Activated CD4-positive, alpha-beta T cell treated with anti-CD3 and anti-CD28 coated beads for 1 hour (primary cell): ENCODE data around the gene PLCH2.
A peak's percentile ranks its signal among the peaks of the same experiment; 100 is the strongest.
"Not testable (repeated sequence)": the region's sequence is repeated elsewhere in the genome, so short reads cannot be mapped to it uniquely, and the experiment has no call there.

ENCODE experiments used
- DNase-seq: peaks from one replicate; pipeline ENCODE4 v3.0.0-alpha.2; 2020

Gene PLCH2

DNA sequence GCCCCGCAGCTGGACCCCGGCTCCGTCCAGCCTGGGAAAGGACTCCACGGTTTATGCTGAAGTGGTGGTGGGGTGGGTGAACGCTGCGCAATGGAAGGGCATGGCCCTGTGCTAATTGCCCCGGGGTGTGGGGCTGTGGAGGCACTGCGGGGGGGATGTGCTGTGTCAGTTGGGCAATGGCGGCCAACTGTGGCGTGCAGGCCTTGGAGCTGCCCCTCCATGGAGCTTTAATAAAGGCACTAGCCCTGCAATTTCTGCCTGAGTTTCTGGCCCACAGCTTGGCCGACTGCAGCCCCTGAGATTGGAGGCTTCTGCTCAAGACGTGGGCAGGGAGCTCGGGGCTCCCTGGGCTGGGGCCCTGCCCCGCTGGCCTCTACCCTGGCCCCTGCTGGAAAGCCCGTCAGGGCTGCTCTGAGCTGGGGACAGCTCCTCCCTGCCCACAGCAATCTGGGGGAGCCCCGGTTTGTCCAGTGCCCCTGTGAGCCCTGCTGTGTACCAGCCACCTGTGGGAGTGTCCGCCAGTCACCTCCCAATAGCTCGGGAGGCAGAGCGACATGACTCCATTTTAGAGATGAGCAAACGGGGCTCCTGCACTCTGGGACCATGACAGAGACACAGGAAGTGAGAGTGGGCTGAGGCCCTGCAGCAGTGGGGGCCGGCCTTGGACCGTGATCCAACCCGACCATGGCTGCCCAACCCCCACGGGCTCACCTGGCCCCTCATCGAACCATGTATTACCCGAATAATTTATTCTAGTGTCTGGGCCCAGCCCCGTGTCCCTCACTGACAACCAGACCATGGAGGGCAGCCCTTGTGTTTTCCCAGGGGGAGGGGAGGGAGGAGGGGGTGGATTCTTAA is 71.3 kb downstream of the PLCH2 start:
- no peak for DNase-seq

DNA sequence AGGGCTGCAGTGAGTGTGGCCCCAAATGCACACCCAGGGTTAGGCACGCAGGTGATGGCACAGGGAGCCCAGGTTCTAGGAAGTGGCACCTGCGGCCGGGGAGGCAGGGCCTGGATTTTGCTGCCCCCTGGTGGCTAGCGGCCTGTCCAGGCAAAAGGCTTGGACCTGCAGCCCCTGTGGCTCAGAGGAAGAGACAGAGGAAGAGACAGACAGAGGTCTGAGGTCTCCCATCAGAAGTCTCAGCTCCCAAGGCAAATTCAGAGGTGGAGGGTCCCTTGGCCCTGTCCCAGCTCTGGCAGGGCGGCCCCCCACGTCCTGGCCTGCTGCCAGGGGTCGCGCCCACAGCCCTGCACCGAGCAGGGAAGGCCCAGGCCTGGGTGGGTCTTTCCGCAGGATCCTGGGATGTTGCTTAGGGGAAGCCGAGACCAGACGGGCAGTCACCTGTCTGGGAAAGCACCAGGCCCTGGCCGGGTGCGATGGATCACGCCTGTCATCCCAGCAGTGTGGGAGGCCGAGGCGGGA is 72.0 kb downstream of the PLCH2 start:
- DNase-seq: peak; percentile 70

- not testable (repeated sequence) for DNase-seq
Measured at GRCh38 chr1:2549367-2550029, 73.4 kb downstream of the PLCH2 start.

DNA sequence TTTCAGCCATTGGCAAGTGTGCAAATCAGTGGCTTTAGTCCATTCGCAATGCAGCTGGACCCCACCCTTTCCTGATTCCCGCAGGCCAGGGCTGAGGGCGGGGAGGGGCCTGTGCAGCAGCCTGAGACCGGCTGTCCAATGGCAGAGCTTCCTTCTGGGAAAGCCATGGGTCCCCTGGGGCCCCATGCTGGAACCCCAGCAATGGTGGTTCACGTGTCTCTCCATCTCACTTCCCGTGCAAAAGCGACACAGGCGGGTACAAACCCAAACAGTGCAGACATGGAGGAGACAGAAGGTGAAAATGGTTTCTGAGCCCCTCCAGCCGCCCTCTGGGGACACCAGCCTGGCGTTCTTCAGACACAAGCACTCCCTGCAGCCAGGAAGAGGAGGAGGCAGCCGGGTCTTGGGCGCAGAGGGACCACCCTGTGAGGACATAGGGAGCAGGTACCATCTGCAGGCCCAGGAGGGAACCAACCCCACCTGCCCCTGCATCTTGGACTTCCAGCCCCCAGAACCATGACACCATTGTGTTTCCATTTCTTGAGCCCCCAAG is 74.3 kb downstream of the PLCH2 start:
- not testable (repeated sequence) for DNase-seq

DNA sequence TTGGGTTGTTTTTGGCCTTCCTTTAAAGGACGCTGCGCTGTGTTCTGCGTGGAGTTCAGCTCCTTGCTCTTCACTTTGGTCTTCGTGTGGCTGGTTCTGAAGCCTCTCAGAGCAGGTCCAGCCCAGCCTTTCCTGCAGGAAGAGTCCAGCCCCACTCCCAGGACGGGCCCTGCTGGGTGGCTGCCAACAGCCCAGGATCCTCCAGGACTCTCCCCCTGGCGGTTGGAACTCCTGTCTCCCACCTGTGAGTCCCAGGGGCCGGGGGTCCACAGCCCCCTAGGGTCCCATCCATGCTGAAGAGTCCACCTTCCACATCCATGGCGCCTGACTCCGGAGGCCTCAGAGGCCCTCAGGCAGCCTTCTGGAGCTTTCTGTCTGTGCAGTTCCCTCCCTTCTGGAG is 75.5 kb downstream of the PLCH2 start:
- DNase-seq: not testable (repeated sequence)

- DNase-seq: no peak
Measured at GRCh38 chr1:2552189-2552588, 76.1 kb downstream of the PLCH2 start.

GRCh38 chr1:2553076-2553475 is 77.0 kb downstream of the PLCH2 start:
- not testable (repeated sequence) for DNase-seq

DNA sequence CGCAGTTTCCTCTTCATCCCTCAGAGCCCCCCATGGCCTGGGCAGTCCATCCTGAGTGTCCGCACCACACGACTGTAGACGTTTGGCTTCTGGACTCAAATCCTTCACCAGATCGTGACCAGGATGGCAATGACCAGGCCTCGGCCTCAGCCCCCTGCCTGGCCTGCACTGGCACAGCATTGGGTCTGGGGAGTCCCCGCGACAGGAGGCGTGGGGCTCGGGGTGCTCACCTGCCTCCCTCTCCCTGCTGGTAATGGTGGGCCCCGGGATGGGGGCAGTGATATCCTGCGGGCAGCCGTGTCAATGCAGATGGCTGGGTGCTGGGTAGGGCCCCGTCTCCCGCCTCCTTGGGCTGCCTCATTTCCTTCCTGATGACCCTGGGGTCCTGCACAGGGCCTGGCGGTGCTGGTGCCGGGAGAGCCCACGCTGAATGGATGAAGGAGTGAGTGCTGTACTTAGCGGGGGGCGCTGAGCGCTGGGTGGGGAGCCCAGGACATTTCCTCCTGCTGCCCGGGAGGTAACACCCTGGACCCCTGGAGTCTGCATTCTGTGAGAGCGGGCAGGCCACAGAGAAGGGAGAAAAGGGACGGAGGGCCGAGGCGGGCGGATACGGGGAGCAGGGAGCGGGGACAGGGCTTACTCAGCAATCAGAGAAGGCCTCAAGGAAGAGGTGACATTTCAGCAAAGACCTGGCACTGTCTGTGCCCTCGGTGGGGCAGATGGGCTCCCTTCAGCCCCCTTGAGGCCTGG is 78.0 kb downstream of the PLCH2 start:
- DNase-seq: no peak

DNA sequence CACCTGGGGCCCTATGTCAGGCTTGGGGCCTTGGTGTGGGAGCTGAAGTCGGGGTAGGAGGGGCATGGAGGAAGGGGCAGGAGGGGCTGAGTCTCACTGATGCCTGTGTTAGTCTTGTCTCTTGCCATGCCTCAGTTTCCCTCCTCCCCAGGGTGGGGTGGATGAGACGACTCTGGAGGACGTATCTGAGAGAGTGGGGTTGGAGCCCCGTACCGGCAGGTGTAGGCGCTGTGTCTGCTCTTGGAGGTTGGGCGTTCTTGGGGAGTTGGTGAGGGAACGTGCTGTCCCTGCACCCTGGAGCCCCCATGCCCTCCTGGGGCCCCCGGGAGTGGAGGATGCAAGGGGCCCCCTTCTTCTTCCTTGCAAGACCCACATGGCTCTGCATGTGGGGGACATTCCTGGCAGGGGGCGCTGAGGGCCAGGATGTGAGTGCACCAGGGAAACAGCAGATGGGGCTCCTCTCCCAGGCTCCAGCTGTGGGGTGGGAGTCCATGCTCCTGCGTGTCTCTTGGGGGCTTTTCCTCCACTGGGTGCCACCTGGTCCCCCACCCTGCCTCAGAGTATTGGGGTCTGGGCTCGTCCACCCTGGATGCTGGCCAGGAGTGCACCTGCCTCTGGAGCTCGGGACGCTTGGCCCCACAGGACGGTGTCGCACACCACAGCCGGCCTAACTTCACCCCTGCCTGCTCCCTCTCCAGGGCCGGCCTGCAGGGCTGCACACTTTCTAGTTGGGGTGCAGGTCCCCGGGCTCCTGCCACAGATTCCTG is 78.7 kb downstream of the PLCH2 start:
- peak; percentile 38 for DNase-seq
